Measurements from ENCODE around the gene COG6. TPM values are rescaled to one million over a fixed set of nuclear protein-coding genes. Genes with fewer than 3 reads are reported as not detected.
A peak's percentile ranks its signal among the peaks of the same experiment; 100 is the strongest.

Gene COG6
- total RNA-seq, result 10 to 100 TPM in 3 of 4 donors, 1 to 10 TPM in 1; 9.8 to 20.9 (median 15.8) TPM

GRCh38 chr13:39655569-39656324, at the start of gene COG6:
Gene COG6, plus strand, starts transcription at chr13:39655662. Its CDS starts 65 bp downstream, at chr13:39655727.
- no peak for TF ChIP-seq CTCF (IDR thresholded peaks at IDR 0.05)
- ATAC-seq (ENCODE audit: low FRiP score), result peak; percentile 93
- DNase-seq (ENCODE audit: low spot score), result peak; percentile 80

GRCh38 chr13:39605677-39606320, 49.7 kb upstream of the COG6 start:
- ATAC-seq (ENCODE audit: low FRiP score) (no peak), DNase-seq (ENCODE audit: low spot score) (no peak)
- no peak for TF ChIP-seq CTCF (IDR thresholded peaks at IDR 0.05)

GRCh38 chr13:39607876-39608275, 47.6 kb upstream of the COG6 start:
- no peak for TF ChIP-seq CTCF (IDR thresholded peaks at IDR 0.05)
- ATAC-seq (ENCODE audit: low FRiP score), result no peak
- DNase-seq (ENCODE audit: low spot score), result no peak

- DNase-seq (ENCODE audit: low spot score) (peak; percentile 90), ATAC-seq (ENCODE audit: low FRiP score) (peak; percentile 37)
- peak in 2 of 3 donors; percentile 28 to 41 for TF ChIP-seq CTCF (IDR thresholded peaks at IDR 0.05)
These were observed 43.3 kb upstream of the COG6 start for GRCh38 chr13:39612023-39612637.

GRCh38 chr13:39616087-39616694, 39.3 kb upstream of the COG6 start:
- ATAC-seq (ENCODE audit: low FRiP score) (peak; percentile 64), DNase-seq (ENCODE audit: low spot score) (no peak)
- no peak for TF ChIP-seq CTCF (IDR thresholded peaks at IDR 0.05)

- no peak for TF ChIP-seq CTCF (IDR thresholded peaks at IDR 0.05)
- DNase-seq (ENCODE audit: low spot score) (no peak), ATAC-seq (ENCODE audit: low FRiP score) (no peak)
These were observed 36.9 kb upstream of the COG6 start for GRCh38 chr13:39618561-39618960.
